Neural progenitor cell (in vitro differentiated cells): Measurements from ENCODE around the gene SUSD3. TPM values are rescaled to one million over a fixed set of nuclear protein-coding genes. Genes with fewer than 3 reads are reported as not detected.

Source experiments
- DNase-seq: peaks from one replicate; pipeline ENCODE4 v3.0.0-alpha.2; 2016; ENCODE audit warnings: low spot score
- H2AFZ ChIP-seq: fragments of 200-600 bp; sonication (generic); replicated peaks from 2 replicates; pipeline ENCODE4 v1.6.1; 2016; ENCODE audit warnings: antibody characterized with exemption
- H3F3A ChIP-seq: fragments of 200-600 bp; sonication (generic); 2 replicates; pipeline ENCODE4 v1.6.1; 2016; ENCODE audit warnings: antibody characterized with exemption, low read depth
- H3K27ac ChIP-seq: fragments of 200-600 bp; sonication (generic); 2 replicates; pipeline ENCODE4 v1.5.1; 2016; ENCODE audit warnings: mild to moderate bottlenecking
- H3K27me3 ChIP-seq: fragments of 200-600 bp; sonication (generic); 2 replicates; pipeline ENCODE4 v1.6.1; 2016; ENCODE audit warnings: mild to moderate bottlenecking, moderate library complexity
- H3K36me3 ChIP-seq: fragments of 200-600 bp; sonication (generic); 2 replicates; pipeline ENCODE4 v1.5.1; 2016
- H3K4me1 ChIP-seq: fragments of 200-600 bp; sonication (generic); 2 replicates; pipeline ENCODE4 v1.6.1; 2016; ENCODE audit warnings: mixed run types
- H3K4me2 ChIP-seq: fragments of 200-600 bp; sonication (generic); 2 replicates; pipeline ENCODE4 v1.6.1; 2016
- H3K4me3 ChIP-seq: fragments of 200-600 bp; sonication (generic); 2 replicates; pipeline ENCODE4 v1.5.1; 2016
- H3K79me2 ChIP-seq: fragments of 200-600 bp; sonication (generic); 2 replicates; pipeline ENCODE4 v1.6.1; 2016; ENCODE audit warnings: low read depth
- H3K9ac ChIP-seq: fragments of 200-600 bp; sonication (generic); 2 replicates; pipeline ENCODE4 v1.6.1; 2016
- H3K9me3 ChIP-seq: fragments of 200-600 bp; sonication (generic); 2 replicates; pipeline ENCODE4 v1.5.1; 2016; ENCODE audit warnings: low read depth
- H4K20me1 ChIP-seq: fragments of 200-600 bp; sonication (generic); 2 replicates; pipeline ENCODE4 v1.6.1; 2016; ENCODE audit warnings: low read depth
- H3K27ac Mint-ChIP-seq: 3 replicates; pipeline ENCODE4 v1.8.0; 2021; ENCODE audit warnings: mixed read lengths
- H3K27me3 Mint-ChIP-seq: 2 replicates; pipeline ENCODE4 v1.8.0; 2022; ENCODE audit warnings: low read depth, mild to moderate bottlenecking, inconsistent platforms, moderate library complexity, mixed read lengths; ENCODE audit not compliant: insufficient read depth
- H3K36me3 Mint-ChIP-seq: 3 replicates; pipeline ENCODE4 v1.8.0; 2021; ENCODE audit warnings: mixed read lengths
- H3K4me1 Mint-ChIP-seq: 3 replicates; pipeline ENCODE4 v1.8.0; 2021; ENCODE audit warnings: mixed read lengths
- H3K4me3 Mint-ChIP-seq: 3 replicates; pipeline ENCODE4 v1.8.0; 2021; ENCODE audit warnings: mild to moderate bottlenecking, moderate library complexity, mixed read lengths
- H3K9me3 Mint-ChIP-seq: 3 replicates; pipeline ENCODE4 v1.8.0; 2020; ENCODE audit warnings: mixed read lengths
- CTCF ChIP-seq: fragments of 200-600 bp; sonication (generic); IDR thresholded peaks from 2 replicates; pipeline ENCODE4 v1.5.1; 2017; ENCODE audit warnings: antibody characterized with exemption, mild to moderate bottlenecking
- EZH2 ChIP-seq: fragments of 200-600 bp; sonication (generic); IDR thresholded peaks from 2 replicates; pipeline ENCODE4 v1.6.1; 2017; ENCODE audit warnings: antibody characterized with exemption, mild to moderate bottlenecking, moderate library complexity
- EZH2phosphoT487 ChIP-seq: fragments of 200-600 bp; sonication (generic); IDR thresholded peaks from 2 replicates; pipeline ENCODE4 v1.6.1; 2017; ENCODE audit warnings: antibody characterized with exemption
- total RNA-seq: library from RNA; depleted of rRNA; stranded (reverse); fragments of >200 nt; gene quantifications from 2 replicates; pipeline ENCODE4 v1.2.3, GENCODE V29; 2015; ENCODE audit warnings: low replicate concordance

SUSD3 gene
- total RNA-seq, 1 donor from 2014 or later: not detected

GRCh38 chr9:93096811-93097382 is 38.4 kb downstream of the SUSD3 start:
- peaks cover 32% of the 10 kb centered on the region for H3K4me1 Mint-ChIP-seq
- Histone ChIP-seq H3K9ac (no peak overlapping the region), H4K20me1 (no peaks in the 10 kb centered on the region), H3K9me3 (no peaks in the 10 kb centered on the region), H3K4me2 (peak overlapping the region; percentile 92), H2AFZ (peak overlapping the region; percentile 80), H3K4me3 (peak overlapping the region; percentile 89), H3K4me1 (peaks cover 5% of the 10 kb centered on the region), H3K79me2 (peaks cover 7% of the 10 kb centered on the region), H3K27ac (no peak overlapping the region), H3K27me3 (peaks cover 10% of the 10 kb centered on the region), H3K36me3 (no peaks in the 10 kb centered on the region), H3F3A (peaks cover 11% of the 10 kb centered on the region)
- peaks cover 2% of the 10 kb centered on the region for H3K27me3 Mint-ChIP-seq
- H3K27ac Mint-ChIP-seq: no peak overlapping the region
- H3K36me3 Mint-ChIP-seq: no peaks in the 10 kb centered on the region
- TF ChIP-seq EZH2phosphoT487 (no peak), CTCF (no peak), EZH2 (no peak)
- peaks cover 3% of the 10 kb centered on the region for H3K9me3 Mint-ChIP-seq
- DNase-seq: no peak
- H3K4me3 Mint-ChIP-seq: peak overlapping the region; percentile 87

GRCh38 chr9:93097511-93098201 is 39.2 kb downstream of the SUSD3 start:
- peaks cover 8% of the 10 kb centered on the region for H3K9me3 Mint-ChIP-seq
- TF ChIP-seq CTCF (no peak), EZH2phosphoT487 (no peak), EZH2 (no peak)
- Histone ChIP-seq H3K4me1 (peaks cover 5% of the 10 kb centered on the region), H3K27me3 (peaks cover 10% of the 10 kb centered on the region), H3K9ac (no peak overlapping the region), H3K4me2 (peak overlapping the region; percentile 92), H2AFZ (no peak overlapping the region), H3K36me3 (no peaks in the 10 kb centered on the region), H3K9me3 (no peaks in the 10 kb centered on the region), H3K27ac (no peak overlapping the region), H4K20me1 (no peaks in the 10 kb centered on the region), H3K79me2 (peaks cover 7% of the 10 kb centered on the region), H3K4me3 (no peak overlapping the region), H3F3A (peaks cover 11% of the 10 kb centered on the region)
- H3K4me3 Mint-ChIP-seq: peak overlapping the region; percentile 87
- DNase-seq: no peak
- no peaks in the 10 kb centered on the region for H3K36me3 Mint-ChIP-seq
- H3K4me1 Mint-ChIP-seq: peaks cover 28% of the 10 kb centered on the region
- no peak overlapping the region for H3K27ac Mint-ChIP-seq
- H3K27me3 Mint-ChIP-seq: no peaks in the 10 kb centered on the region

DNA sequence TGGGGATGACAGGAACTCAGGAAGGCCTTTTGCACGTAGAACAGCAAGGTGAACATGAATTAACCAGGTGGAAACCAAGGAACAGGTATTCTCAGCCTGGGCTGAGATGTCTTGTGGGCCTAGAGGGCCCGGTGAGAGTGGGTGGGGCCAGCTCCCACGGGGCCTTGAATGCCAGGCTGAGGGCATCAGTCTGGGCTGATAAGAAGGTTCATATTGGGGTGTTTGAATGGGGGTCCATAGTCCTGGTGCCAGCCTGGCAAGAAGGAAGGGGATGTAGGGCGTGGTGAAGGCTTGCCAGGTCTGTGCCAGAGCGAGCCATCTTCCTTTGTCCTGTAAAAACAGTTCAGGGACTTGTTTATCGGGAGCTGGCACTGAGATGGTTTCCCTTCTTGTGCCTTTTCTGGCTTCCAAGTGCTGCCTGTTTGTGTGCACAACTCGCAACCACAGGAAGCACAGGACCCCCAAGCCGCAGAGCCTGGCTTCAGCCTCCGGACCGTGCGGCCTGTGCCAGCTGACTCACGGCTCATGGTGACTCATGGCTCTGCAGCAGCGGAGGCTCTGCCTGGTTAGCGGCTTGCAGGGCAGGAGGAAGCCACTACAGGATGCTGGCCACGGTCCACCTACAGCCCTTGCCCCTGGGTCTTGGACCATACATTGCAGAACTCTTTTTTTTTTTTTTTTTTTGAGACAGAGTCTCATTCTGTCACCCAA is 39.9 kb downstream of the SUSD3 start:
- H3K4me3 ChIP-seq: no peak overlapping the region
- H3K9me3 ChIP-seq: no peaks in the 10 kb centered on the region
- no peak overlapping the region for H3K4me2 ChIP-seq
- no peaks in the 10 kb centered on the region for H3K36me3 ChIP-seq
- Mint-ChIP-seq H3K4me1 (peaks cover 21% of the 10 kb centered on the region), H3K4me3 (peak overlapping the region; percentile 76), H3K27ac (no peak overlapping the region), H3K27me3 (no peaks in the 10 kb centered on the region), H3K9me3 (peaks cover 10% of the 10 kb centered on the region), H3K36me3 (peaks cover under 1% of the 10 kb centered on the region)
- peaks cover 7% of the 10 kb centered on the region for H3K79me2 ChIP-seq
- no peak overlapping the region for H3K9ac ChIP-seq
- H3K27ac ChIP-seq: no peak overlapping the region
- no peak for TF ChIP-seq EZH2
- no peak for TF ChIP-seq EZH2phosphoT487
- no peak for TF ChIP-seq CTCF
- peaks cover 10% of the 10 kb centered on the region for H3K27me3 ChIP-seq
- peaks cover 5% of the 10 kb centered on the region for H3K4me1 ChIP-seq
- H2AFZ ChIP-seq: no peak overlapping the region
- no peaks in the 10 kb centered on the region for H4K20me1 ChIP-seq
- DNase-seq: no peak
- peaks cover 11% of the 10 kb centered on the region for H3F3A ChIP-seq
